HG03175 (cell line): ENCODE results near the gene RBM20.
"Not testable (repeated sequence)": the region's sequence is repeated elsewhere in the genome, so short reads cannot be mapped to it uniquely, and the experiment has no call there.

Source experiments
- ATAC-seq: cut with Tn5 transposase; IDR thresholded peaks from one replicate; pipeline ENCODE4 v1.9.1; 2021; ENCODE audit warnings: mild to moderate bottlenecking, moderate library complexity; ENCODE audit not compliant: unreplicated experiment

RBM20 gene

DNA sequence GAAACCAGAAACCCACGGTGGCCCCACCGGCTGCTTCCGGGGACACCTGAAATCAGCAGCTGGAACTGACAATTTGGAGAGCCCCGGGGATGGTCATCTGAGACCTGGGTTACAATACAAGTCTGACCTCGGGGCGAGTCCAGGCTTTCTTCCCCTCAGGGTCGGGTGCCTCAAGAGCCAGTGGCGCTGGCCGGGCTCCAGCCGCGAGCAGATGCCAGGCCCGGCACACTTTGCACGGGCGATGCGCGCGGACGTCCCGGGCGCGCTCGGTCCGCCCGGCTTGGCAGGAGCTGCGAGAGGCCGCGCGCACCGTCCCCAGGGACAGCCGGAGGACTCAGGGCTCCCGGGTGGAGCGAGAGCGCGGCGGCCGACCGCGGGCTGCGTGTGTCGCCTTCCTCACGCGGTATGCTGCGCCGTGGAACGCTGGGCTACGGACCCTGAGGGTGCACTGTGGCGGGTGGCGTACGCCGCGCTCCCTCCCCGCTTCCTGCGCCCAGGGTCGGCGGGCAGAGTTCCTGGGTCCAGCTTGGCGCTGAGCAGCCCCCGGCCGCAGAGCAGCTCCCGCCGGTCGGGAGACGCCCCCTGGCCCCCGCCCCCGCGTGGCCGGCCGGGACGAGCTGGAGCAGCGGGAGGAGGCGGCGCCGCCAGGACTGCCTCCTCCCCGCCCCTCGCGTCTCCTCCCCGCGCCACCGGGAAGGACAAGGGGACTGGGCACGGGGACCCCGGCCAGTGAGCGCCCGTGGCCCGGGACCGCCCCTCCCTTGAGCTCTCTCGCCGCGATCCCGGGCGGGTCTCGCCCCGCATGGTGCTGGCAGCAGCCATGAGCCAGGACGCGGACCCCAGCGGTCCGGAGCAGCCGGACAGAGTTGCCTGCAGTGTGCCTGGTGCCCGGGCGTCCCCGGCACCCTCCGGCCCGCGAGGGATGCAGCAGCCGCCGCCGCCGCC, at the start of gene RBM20:
Gene RBM20 (plus strand): TSS at position 684 of the 945 bp plus-strand sequence. CDS start 119 bp downstream, at position 803.
- no peak for ATAC-seq

- ATAC-seq = no peak
Measured at GRCh38 chr10:110597476-110597875, 46.7 kb upstream of the RBM20 start.

GRCh38 chr10:110600487-110601101, 43.5 kb upstream of the RBM20 start:
- peak; percentile 72 for ATAC-seq

DNA sequence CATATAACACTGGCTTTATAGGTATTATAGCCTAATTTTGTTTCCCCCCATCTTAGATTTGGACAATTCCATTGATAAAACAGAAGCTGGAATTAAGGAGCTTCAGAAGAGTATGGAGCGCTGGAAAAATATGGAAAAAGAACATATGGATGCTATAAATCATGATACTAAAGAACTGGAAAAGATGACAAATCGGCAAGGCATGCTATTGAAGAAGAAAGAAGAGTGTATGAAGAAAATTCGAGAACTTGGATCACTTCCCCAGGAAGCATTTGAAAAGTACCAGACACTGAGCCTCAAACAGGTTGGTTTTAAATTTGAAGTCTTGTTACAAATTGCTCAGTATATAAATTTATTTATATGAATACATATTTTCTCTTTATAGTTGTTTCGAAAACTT, 42.6 kb upstream of the RBM20 start:
- no peak for ATAC-seq

GRCh38 chr10:110608087-110608486, 36.0 kb upstream of the RBM20 start:
- ATAC-seq = no peak

DNA sequence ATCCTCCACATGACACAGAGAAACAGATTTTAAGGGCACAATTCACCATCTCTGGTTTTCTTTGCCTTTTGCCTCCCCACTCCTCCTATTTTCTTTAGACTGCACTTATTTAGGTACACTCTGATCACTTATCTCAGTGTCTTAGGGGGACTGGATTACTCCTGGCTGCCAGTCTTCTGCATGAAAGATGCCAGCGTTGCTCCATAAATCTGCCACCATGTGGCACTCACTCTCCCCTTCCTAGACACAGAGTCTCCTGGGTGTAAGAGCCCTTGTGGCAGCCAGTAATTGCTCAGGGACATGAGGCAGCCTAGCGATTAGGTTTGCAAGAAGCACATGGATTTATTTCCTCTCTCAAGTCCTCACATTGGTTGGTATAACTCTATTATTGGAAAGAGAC, 34.5 kb upstream of the RBM20 start:
- ATAC-seq = no peak

- peak; percentile 55 for ATAC-seq
Measured at GRCh38 chr10:110610308-110610774, 33.8 kb upstream of the RBM20 start.

- ATAC-seq = not testable (repeated sequence)
Measured at GRCh38 chr10:110610781-110611180, 33.4 kb upstream of the RBM20 start.

DNA sequence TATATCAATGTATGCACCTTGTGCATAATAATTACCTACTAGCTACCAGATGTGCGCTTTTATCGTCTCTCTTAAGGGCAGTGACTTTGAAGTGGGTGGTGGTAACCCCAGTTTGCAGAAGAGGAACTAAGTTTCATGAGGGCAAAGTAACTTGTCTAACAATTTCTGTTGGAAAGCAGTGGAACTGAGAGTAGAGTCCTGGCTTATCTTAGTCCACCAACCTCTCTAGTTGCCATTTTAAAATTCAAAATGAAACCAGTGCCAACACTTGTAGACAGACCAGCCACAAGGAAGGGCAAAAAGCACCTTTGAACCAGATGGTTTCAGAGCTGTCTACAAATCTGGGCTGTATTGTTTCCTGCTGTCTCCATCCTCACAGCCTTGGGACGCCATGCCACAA, 32.0 kb upstream of the RBM20 start:
- peak; percentile 33 for ATAC-seq

- ATAC-seq = no peak
Measured at GRCh38 chr10:110612629-110613028, 31.5 kb upstream of the RBM20 start.

- ATAC-seq = no peak
Measured at GRCh38 chr10:110613341-110613995, 30.7 kb upstream of the RBM20 start.

- peak; percentile 33 for ATAC-seq
Measured at GRCh38 chr10:110613996-110614495, 30.1 kb upstream of the RBM20 start.

DNA sequence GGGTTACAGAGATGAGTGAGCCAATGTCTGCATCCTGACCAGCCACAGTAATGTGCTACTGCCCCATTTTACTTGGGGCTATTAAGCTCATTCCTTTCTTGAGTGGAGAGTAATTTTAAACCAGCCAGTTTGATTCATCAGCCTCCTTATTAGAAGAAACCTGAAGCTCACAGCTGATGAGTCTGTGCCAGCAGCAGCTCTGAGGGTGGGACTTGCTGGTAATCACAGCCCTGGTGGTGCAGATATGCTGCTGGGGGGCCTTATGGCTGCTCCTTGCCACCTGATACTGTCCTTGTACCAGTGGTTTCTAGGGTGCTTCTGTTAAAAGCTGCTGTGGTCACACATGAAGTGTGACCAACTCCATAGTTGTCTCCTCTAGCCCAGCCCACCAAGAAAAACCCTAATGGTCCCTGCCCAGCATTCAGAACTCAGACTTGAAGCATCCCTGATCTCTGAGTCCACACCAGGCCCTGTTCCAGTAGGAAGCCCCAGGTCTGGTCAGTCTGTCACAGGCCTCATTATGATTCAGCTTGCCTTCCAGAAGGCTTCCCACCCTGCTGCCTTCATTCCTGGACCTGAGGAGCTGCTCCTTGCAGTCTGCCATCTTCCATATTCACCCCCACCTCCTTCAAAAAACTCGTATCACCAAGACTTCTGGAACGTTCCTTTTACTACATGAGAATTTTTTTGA, 28.9 kb upstream of the RBM20 start:
- ATAC-seq = no peak

DNA sequence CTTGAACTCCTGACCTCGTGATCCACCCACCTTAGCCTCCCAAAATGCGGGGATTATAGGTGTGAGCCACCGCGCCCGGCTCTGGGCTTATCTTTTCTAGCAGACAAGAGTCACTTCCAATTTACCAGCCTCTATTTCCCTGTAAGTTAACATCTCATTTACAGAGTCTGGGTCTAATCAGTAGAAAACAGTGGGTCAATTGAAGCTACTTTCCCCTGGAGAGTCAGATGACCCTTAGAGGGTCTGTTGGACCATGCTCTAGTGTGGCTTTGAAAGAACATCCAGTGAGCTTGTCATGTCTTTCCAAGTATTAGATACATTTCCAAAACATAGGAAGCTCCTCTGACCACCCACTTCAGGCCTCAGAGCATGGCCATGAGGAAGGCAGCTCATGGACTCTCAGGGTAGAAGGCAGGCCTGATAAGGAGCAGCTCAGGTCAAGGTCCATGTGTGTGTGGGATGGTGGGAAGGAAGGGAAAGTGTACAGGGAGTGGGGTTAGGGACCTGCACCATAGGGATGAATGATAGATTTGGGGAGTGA, 27.6 kb upstream of the RBM20 start:
- no peak for ATAC-seq

DNA sequence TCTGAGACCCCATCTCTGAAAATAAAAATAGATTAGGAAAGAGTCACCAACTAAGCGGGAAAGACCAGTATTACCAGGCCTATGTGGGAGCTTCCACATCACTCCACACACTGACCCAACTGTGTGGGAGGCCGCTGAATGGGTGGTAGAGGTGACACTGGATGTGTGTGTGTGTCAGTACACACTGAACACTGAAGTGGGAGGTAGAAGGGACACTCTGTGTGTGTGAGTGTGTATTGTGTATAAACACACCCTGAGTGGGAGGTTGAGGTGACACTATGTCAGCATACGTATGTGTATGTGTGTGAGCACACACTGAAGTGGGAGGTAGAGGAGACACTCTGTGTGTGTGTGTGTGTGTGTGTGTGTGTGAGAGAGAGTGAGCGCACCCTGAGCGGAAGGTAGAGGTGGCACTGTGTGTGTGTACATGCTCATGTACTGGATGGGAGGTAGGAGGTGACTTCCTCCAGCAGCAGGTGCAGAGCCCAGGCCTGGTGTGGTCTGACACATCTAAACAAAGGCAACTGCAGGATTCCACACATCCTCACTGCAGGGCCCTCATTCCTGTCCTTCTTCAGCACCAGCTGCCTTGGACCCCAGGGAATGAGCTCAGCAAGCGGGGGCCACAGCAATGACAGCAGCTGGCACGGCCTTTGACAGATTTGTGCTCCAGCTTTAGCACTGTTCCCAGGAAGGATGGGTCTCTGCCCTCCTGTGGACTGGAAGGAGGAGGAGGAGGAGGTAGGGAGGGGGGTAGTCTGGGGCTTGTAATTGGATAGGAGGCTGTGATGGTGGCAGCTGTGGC, 26.5 kb upstream of the RBM20 start:
- ATAC-seq = no peak

DNA sequence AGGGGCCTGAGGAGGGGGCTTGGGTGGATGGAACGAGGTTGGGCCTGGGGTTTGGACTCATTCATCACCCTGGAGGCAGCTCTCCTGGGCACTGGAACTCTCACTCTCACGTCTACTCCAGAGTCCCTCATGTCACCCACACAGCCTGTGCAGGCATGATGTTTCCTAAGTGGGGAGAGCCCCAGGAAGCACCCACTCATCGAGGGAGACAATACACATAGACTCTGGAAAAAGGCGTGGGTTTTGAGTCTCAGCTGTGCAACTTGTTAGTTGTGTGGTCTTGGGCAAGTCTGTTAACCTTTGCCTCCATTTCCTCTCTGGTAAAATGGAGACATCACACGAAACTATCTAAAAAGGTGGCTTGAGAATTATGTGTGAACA, 25.9 kb upstream of the RBM20 start:
- no peak for ATAC-seq

GRCh38 chr10:110619514-110620397, 24.4 kb upstream of the RBM20 start:
- no peak for ATAC-seq

DNA sequence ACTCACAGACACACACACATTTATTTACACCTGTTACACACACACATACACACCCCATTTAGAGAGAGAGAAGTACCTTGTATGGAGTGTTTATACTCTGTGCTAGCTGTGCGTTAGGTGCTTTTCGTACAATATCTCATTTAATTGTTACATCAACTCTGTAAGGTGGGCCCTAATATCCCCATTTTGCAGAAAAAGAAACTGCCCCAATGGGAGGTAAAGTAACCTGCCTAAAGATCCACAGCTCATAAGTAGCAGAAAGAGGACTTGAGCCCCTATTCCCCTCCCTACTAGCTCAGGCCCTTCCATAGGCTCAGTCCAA, 23.8 kb upstream of the RBM20 start:
- no peak for ATAC-seq

- not testable (repeated sequence) for ATAC-seq
Measured at GRCh38 chr10:110623316-110623715, 20.8 kb upstream of the RBM20 start.
